Skin of body (tissue), 2 donors: ENCODE measurements around the gene RABGGTA. TPM values are rescaled to one million over a fixed set of nuclear protein-coding genes. Genes with fewer than 3 reads are reported as not detected.
"Not testable (repeated sequence)": the region's sequence is repeated elsewhere in the genome, so short reads cannot be mapped to it uniquely, and the experiment has no call there.

ENCODE experiments used
- DNase-seq: peaks from one replicate; lab custom pipeline; 2025; lab: John Stamatoyannopoulos, UW
- total RNA-seq: library from RNA; depleted of rRNA; stranded (reverse); fragments of >200 nt; gene quantifications from one replicate; pipeline ENCODE4 v1.2.3, GENCODE V29; 2014

Gene RABGGTA
- total RNA-seq, 1 donor from 2014 or later = 13.2 TPM

DNA sequence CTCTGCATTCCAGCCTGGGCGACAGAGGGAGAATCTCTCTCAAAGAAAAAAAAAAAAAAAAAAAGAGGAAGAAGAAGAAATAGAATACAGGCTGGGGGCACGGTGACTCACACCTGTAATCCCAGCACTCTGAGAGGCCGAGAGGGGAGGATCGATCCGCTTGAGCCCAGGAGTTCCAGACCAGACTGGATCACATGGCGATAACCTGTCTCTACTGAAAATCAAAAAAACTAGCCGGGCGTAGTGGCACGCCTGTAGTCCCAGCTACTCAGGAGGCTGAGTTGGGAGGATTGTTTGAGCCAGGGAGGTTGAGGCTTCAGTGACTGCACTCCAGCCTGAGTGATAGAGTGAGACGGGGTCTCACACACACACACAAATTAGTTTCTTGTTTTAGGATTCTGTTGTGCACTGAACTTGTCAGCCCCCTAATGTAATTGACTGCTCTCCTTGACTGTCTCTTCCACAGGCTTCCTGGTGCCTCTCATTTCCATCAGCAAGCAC is 28.0 kb downstream of the RABGGTA start:
- DNase-seq = no peak

DNA sequence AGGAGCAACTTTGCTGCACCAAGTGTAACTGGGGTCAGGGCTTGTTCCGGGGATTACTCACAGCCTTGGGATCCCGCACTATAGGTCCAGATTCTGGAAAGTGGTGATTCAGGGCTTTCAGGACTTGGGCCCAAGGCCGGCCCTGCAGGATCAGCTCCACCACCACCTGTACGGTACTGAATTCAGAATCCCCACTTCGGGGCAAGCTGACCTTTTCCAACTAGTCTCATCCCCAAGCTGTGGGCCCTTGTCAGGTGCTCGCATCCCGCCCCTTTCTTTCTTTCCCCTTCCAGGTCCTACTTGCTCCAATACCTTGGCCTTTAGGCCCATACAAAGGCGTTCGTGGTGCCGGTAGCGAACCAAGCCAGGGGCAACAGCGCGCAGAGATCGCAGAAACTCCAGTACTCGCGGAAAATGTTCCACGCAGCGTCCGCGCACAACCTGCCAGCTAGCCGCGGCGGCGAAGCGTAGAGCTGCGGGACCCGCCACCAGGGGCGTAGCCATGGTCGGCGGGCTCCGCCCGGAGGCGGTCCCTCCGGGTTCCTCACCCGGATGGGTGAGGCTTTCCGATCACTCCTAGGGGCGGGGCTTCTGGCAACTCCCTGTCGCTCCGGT is 29.5 kb downstream of the RABGGTA start:
- DNase-seq = peak; percentile 96

DNA sequence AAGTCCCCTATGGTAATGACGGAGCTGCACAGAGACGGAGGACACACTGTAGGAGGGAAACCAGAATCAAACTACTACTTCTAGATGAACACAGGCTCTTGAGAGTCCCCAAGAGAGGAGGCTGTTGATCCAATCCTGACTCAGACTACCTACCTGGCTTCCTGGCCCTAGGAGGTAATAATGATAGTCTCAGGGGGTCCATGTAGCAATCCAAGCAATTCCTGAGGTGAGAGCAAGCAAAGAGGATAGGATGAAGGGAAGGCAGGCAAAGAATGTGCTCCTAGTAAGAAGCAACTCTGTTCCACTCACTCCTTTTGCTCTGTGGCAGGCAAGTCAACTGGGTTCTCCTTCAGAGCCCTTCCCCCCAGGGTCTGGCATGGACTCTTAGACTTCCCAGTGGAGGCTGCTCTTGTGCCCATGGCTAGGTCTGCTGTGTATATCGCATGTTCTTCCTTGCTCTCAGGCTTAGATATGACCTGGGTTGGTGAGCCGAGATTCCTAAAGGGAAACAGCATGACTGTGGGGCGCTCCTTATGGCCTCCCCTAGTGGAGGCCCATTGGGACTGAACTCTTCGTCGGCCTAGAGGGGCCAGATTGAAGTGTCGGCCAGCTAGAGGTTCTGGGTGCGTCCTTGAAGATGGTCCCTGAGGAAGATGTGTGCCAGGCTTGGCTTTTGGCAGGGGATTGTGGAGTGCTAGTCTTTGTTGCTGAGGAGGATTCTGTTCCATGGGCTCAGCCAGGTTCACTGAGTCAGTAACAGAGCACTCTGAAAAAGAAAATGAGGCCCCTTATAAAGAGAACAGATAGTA is 31.1 kb downstream of the RABGGTA start:
- no peak for DNase-seq

DNA sequence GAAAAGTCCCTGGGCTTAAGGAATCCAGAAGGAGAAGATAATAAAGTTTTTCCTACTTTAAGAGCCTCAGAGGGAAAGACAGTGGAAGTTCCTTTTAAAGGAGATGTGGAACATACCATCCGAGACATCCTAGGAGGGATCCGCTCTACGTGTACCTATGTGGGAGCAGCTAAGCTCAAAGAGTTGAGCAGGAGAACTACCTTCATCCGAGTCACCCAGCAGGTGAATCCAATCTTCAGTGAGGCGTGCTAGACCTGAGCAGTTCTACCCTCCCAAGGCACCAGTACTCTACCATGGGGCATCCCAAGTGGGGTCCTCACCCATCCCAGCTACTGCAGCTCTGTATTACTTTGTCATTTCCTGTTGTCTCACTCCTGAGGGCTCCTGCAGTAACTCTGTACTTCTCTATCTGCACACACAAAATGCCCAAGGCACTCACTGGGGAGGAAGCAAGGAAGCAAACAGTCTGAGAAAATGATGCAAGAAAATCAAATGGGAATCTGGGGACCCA is 32.8 kb downstream of the RABGGTA start:
- DNase-seq = no peak

DNA sequence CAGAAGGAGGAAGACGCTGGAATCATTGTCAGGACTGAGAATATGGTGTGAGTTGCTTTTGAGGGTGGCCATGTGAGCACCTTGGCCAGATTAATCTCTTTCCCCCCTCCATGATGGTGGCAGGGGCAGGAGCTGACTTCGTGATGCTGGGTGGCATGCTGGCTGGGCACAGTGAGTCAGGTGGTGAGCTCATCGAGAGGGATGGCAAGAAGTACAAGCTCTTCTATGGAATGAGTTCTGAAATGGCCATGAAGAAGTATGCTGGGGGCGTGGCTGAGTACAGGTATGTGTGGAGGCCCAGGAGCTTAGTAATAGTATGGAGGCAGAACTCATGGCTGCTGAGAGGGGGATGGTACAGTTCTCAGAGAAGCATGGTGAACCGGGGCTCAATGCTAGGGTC is 33.3 kb downstream of the RABGGTA start:
- DNase-seq = no peak

DNA sequence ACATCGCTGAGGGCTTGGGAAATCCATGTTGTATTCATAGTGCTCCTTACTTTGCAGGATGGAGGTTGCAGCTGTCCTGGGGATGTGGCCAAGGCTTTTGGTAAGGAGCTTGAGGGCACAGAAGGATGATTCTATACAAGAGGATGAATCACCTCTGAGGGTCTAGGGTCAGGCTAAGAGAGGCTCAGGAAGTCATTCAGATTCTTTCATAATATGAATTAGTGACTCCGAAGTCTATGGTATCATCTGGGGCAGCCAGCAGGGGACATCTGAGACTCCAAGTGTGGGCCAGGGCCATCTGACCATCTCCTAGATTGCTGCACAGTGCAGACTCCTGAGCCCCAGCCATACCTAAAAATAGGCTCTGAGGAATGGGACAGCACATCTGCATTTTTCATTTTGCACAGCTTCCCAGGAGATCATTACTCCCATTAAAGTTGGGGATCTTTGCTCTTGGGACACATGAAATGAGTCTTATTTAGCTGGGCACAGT is 33.9 kb downstream of the RABGGTA start:
- DNase-seq = no peak

DNA sequence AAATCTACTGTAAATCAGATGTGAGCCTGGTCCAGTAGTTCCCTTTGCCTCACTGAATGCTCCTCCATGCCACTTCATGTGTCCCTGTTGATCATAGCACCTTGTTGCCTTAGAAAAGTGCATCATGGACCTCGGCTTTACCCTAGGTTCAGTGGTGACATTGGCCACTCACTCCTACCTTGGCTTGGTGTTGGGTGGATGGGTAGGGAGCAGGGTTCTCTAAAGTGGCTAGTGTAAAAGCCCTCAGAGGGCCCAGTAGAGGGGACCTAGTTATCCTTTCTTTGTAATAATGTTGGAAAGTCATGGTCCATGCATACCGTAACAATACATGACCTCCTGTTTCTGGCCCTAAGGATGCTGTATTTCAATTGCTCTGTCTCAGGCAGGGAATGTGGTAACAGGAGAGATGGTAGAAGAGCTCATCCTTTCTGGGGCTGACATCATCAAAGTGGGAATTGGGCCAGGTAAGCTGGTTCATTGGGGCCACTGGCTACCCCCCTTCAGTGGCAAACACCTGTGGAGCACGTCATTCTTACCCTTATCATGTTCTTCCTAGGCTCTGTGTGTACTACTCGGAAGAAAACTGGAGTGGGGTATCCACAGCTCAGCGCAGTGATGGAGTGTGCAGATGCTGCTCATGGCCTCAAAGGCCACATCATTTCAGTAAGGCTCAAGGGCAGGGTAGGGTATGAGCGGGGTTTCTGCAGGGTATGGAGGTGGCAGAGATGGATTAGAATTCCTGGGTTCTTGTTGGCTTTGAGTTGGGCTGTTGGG is 34.5 kb downstream of the RABGGTA start:
- DNase-seq = no peak

DNA sequence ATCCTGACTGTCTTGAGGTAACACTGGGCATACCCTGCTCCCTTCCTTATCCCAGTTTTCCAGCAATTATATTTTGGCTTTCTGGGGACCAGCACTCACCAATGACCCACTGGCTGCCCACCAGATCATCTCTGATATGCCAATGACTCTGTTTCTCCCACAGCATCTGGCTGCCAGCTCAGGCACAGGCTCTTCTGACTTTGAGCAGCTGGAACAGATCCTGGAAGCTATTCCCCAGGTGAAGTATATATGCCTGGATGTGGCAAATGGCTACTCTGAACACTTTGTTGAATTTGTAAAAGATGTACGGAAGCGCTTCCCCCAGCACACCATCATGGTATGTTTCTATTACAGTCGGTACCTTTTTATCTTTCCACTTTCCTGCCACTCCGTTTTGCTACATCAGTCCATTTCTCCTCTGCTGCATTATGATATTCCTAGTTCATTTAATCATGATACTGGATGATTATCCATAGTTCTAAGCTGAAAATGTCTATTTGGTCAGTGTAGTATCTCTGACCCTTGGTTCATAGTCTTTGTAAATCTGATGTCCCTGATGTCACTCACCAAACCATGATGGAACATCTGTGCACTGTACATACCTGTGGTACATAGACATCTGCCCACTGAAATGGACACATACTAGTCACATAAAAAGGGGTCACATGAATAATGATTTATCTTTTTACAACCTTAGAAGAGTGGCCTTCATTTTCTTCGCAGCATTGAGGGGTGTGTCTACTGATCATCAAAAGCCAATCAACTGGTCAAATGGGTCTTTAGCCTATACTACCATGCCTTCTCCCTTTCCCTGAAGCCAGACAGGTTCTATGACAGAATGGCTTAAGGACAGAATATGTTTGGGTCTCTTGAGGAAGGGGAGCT is 35.4 kb downstream of the RABGGTA start:
- DNase-seq = no peak

DNA sequence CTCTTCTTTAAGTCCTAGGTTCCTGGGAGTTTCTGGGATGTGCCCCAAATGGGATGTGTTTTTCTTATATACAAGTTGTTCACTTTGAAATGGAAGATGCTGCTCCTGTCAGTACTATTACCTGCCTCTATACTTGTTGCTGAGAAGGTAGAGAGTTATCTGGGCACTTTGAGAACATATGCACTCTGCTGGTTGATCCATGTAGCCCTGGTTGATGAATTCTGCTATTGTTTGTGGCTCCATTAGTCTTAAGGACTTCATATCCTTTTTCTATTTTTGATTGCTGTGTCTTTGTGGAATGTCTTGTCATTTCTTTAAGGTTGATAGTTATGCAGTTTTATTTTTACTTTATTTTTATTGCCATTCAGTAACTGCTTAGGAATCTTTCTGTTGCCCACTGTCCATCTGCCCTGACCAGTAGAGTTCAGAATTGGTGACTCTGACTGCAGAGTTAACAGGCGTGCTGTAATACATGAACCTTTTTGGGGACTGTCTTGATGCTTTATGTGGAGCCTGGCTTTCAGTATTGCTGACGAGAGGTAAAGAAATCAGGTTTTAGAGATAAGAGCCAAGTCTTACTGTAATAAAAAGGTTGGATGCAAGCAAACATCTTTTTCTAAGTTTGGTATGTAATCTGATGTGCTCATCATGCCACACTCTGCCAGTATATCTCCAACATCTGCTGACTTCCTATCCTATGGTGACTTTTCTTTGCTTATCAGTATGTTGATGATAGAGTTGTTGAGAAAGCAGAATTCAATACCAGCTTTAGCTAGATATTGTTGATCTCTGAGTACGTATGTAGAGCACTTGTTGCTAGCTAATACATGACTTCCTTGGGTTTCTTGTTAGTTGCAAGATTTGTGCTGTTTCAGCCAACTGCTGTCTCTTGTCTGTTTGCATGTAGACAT is 37.0 kb downstream of the RABGGTA start:
- DNase-seq = no peak

DNA sequence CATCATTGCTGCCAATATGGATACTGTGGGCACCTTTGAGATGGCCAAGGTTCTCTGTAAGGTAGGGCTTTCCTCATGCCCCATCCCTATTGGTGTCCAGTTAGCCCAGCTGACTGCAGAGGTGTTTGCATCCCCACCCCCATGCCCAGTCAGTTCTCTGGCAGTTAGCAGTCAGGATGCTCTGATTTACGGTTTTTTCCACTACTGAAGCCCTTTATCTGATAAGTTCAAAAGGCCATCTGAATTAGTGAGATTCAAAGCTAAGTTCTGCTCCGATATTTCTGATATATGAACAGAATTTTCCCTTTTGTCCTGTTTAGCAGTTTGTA is 37.9 kb downstream of the RABGGTA start:
- no peak for DNase-seq

DNA sequence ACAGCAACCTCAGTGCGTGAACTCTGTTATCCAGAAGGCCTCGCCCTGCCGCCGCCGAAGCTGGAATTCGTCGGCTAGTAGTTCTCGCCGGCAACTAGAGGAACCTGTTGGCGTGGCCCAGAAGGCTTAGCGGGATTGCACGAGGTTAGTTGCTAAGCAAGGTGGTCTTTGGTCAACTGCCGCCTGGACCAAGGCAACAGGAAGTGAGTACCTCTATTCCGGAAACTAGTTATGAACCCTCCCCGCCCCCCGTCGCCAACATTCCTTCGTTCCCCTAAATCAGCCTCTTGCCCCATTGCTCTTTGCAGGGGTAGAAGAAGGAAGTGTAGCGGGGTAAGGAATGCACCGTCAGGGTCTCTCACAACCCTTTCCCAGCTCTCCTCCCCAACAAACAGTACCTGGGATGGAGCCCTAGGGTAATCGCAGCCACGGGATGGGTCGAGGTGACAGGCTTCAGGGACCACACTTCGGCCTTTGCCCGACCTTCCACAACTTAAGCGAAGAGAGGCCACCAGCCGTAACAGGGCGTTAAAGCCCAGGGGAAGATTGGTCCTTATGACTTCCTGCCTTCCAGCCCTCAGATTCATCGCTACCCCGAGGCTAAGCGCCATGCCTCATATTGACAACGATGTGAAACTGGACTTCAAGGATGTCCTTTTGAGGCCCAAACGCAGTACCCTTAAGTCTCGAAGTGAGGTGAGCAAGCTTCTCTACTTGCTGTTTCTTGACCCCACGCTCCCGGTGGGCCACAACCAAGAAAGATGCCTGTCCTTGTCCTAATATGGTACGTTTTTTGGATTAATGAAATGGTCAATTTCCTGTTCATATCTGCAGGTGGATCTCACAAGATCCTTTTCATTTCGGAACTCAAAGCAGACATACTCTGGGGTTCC is 38.5 kb downstream of the RABGGTA start, which contains the start of gene GMPR2:
TSS of gene GMPR2 (plus strand) at position 285 of the 893 bp plus-strand sequence. CDS start at position 610, 325 bp downstream.
- peak; percentile 49 for DNase-seq

DNA sequence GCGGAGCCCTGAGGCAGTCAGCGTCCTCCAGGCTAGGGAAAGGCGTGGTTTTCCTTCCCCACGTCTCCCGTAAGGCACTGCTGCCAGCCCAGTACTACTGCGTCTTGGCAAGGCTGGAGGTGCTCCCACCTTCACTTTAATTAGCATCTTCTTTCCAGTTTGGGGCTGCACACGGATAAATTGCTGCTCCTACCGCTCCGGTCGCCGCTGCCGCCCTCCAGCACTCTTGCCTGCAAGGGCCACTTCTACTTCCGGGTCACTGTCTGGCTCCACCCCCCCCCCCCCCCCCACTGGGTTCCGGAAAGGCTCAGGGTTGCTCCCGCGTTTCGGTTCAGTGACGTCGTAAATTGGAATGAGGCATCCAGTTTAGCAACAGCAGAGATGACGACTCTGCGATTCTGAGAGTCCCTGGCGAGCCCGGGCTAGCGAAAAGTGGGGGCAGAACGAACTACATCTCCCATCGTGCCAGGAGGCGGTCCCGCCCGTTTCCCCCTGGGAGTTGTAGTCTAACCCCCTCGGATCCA is 39.2 kb downstream of the RABGGTA start, which contains the start of gene NEDD8:
TSS of gene NEDD8 (minus strand) at position 247 of the 524 bp plus-strand sequence. CDS start at position 147, 100 bp downstream.
- peak; percentile 97 for DNase-seq

DNA sequence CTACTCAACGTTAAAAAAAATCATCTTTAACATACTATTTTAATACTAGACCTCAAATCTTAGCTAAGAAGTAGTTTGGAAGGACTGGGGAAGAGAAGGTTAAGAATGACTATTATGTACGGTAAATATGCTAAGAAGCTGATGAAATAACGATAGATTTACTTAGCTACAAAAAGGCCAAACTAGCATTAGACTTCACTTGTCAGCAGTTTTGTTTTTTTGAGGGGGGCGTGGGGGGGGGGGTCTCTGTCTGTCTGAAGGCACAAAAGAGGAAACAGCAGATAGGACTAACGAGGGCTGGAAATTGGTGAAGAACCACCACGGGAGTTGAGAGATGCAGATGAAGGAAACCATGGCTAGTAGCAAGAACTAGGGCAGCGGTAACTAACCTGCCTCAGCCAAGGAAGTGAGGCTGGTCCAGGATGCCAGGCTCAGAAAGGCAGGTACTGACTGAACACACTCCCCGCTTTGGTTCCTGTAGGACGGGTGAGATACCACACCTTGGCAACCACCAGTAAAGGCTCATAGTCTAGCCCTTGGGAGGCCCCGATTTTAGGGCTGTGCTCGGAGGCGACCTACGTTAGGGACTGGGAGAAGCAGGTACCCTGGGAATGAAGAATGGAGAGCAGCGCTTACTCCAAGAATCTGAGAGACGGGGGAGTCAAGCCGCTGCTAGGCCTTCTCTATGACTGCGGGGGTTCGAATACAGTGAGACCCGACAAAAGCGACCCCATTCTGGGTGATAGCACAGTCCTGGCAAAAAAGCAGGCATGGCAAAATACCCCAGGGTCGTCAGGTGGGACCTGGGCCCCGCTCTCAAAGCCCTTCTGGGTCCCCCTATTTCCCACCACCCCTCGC is 39.9 kb downstream of the RABGGTA start:
- no peak for DNase-seq

DNA sequence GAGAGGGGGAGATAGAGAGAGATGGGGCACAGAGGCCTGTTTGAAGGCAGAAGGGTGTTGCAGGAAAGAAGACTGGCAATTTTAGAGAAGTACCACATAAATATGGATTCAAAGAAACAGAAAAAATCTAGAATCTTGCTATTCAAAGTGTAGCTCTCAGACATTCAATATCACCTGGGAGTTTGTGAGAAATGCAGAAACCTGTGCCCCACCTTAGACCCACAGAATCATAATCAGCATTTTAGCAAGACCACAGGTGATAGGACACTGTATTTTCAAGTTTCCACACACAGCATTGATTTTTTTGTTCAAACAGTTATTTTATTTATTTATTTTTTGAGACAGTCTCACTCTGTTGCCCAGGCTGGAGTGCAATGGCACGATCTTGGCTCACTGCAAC is 42.5 kb downstream of the RABGGTA start:
- DNase-seq = no peak

DNA sequence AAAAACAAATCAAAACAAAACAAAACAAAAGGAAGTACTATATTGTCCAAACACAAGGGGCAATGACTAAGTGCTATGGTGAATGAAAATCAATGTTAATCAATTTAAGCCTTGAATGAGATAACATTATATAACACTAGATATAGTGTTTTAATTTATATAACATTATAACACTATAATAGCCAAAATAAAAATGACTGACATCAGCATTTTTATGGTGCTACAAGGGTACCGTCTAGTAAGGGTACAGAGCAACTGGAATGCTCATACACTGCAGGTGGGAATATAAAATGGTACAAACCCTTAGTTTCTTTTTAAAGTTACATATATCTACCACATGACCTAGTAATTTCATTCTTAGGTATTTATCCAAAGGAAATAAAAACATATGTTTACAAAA is 44.9 kb downstream of the RABGGTA start:
- no peak for DNase-seq

DNA sequence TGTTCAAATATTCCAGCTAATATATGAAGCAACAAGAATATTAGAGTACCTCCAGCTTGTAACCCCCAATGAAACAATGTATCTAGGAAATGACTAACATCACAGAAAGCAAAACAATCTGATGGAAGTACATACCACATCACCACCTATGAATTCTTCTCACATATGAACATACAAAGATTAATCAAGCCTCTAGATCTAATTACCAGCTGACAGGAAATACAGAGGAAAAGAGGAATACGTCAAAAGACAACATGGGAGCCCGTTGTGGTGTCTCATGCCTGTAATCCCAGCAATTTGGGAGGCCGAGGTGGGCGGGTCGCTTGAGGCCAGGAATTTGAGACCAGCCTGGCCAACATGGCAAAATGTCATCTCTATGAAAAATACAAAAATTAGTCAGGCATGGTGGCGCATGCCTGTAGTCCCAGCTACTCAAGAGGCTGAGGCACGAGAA is 46.8 kb downstream of the RABGGTA start:
- DNase-seq = no peak

DNA sequence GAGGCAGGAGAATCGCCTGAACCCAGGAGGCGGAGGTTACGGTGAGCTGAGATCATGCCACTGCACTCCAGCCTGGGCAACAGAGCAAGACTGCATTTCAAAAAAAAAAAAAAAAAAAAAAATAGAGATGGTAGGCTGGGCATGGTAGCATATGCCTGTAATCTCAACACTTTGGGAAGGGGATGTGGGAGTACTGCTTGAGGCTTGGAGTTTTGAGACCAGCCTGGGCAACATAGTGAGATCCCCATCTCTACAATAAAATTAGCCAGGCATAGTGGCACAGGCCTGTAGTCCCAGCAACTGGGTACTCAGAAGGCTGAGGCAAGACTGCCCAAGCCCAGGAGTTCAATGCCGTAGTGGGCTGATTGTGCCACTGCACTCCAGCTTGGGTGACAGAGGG is 48.4 kb downstream of the RABGGTA start:
- DNase-seq = not testable (repeated sequence)
